Left renal pelvis (tissue), 4 donors: ENCODE results near the gene CDK4. TPM values are rescaled to one million over a fixed set of nuclear protein-coding genes. Genes with fewer than 3 reads are reported as not detected.
"Not testable (repeated sequence)": the region's sequence is repeated elsewhere in the genome, so short reads cannot be mapped to it uniquely, and the experiment has no call there.

Source experiments
- DNase-seq, 4 donors: peaks; one replicate each; pipeline ENCODE4 v3.0.0-alpha.2; 2013; ENCODE audit warnings: low read depth in 4 of 4, low spot score in 3 of 4
- polyA plus RNA-seq, 4 donors: library from polyadenylated mRNA; unstranded; fragments of 120-200 nt; gene quantifications; one replicate each; pipeline ENCODE4 v1.2.1, GENCODE V29; 2013; ENCODE audit not compliant: insufficient read length in 4 of 4

CDK4 gene
- polyA plus RNA-seq, 4 donors: 199 to 236 (median 214) TPM

GRCh38 chr12:57727758-57728395 is 24.2 kb downstream of the CDK4 start:
- no peak for DNase-seq

DNA sequence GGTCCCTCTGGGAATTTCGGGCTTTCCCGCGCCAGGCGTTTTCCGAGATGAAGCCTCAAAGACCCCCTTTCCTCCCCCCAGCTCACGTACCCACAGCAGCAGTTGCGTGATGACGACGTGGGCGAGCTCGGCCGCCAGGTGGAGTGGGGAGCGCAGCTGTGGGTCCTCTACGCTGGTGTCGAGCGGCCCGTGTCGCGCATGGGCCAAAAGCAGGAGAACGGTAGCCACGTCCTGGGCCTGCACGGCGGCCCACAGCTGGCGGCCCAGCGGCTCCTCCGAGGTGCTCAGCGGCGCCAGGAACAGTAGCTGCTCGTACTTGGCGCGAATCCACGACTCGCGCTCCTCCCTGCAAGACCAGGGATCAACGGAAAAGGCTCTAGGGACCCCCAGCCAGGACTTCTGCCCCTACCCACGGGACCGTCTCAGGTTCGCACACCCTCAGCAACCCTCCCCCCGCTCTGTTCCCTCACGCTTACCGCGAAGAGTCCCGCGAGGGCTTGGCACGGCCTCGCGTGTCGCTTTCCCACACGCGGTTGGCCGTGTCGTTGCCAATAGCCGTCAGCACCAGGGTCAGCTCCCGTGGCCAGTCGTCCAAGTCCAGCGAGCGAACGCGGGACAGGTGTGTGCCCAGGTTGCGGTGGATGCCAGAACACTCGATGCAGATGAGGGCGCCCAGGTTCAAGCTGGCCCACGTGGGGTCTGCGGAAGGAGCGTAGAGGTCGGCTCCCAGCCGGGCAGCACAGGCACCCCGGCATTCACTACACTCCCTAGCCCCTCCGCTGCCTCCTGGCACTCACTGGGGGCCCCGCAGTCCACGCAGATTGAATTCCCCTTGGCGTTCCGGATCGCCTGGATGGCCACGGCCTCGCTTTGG is 25.0 kb downstream of the CDK4 start:
- no peak for DNase-seq

GRCh38 chr12:57726151-57726883 is 25.8 kb downstream of the CDK4 start:
- no peak for DNase-seq

GRCh38 chr12:57725851-57726150 is 26.3 kb downstream of the CDK4 start:
- no peak for DNase-seq

DNA sequence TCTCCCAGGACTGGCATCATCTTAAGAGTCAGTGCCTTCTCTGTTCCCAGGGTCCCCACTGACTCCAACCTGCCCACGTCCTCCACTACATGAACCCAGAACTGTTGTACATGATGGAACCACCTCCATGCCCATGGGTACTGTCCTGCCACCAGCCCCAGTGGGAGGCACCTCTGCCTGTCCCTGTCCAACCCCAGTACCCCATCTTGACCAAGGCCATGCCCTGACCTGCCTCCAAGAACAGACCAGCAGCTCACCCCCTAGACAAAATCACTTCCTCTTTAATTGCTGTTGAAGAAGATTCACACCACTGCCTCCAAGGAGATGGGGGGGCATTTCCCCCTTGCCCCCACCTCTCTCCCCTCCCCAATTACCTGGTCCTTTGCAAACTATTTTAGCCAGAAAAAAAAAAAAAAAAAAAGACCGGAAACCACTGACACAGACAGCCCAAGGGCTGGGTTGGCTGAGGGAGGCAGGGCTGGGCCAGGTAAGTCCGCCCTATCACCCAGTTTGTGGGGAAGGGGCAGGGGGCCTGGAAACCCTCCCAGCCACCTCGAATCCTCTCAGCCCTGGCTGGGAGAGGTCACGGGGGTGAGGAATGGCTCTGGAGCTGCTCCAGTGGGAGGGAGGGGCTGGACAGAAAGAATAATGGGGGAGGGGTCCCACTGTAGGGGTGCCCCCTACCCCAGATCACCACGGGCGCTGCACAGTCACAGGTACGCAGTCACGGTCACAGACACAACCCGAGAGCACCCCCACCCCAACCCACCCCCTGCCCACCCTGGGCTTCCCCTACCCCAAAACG is 27.0 kb downstream of the CDK4 start:
- no peak for DNase-seq

GRCh38 chr12:57724003-57724935 is 27.8 kb downstream of the CDK4 start:
- no peak for DNase-seq

DNA sequence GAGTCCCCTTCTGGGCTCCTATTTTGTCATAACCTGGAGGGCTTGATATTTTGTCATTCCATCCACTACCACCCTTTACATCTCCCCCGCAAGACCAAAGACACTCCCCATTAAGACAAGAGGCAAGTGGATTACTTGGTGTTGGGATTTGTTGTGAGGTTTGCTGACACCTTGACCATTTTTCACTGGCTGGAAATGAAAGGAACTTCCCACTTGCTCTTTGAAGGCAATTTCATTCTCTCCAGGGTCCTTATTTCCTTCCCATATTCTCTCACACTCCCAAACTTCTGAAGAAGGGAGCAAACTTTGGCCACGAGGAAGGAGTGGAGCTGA is 28.5 kb downstream of the CDK4 start:
- no peak for DNase-seq

DNA sequence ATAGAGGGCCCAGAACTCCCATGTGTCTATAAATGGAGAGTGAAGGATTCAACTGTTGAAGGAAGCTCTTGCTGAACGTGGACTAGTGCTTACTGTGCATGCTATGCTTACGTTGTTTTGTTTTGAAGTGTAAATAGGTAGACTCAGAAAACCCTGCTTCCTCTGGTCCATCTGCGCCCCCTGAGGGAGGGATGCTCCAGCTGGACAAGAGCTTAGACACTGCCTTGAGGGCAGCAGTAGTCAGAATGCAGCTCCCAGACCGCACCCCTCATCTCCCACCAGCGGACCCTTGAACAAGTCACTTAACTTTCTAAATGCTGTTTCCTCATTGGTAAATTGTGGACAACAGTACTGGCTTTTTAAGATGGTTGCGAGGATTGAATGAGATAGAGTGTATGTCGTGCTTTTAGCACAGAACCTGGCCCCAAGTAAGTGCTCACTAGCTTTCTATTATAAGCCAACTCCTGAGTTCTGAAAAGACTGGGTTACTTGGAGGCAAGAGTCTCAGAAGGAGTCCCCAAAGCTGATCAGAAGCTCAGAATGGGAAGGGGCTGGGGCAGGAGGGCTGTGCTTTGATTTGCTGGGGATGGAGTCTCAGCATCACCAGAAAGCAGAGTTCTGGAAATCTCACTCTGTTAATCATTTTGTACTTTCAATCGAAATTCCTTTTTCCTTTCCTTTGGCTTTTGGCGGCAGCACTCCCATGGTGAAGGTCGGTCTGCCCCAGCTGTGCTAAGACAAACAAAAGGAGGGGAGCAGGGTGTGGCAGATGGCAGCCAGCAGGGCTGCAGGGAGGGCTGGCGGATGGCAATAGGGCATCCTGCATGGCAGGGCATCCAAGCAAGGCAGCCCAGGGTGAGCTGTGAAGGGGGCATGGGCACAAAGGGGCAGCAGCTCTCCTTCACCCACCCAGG is 29.1 kb downstream of the CDK4 start:
- no peak for DNase-seq

DNA sequence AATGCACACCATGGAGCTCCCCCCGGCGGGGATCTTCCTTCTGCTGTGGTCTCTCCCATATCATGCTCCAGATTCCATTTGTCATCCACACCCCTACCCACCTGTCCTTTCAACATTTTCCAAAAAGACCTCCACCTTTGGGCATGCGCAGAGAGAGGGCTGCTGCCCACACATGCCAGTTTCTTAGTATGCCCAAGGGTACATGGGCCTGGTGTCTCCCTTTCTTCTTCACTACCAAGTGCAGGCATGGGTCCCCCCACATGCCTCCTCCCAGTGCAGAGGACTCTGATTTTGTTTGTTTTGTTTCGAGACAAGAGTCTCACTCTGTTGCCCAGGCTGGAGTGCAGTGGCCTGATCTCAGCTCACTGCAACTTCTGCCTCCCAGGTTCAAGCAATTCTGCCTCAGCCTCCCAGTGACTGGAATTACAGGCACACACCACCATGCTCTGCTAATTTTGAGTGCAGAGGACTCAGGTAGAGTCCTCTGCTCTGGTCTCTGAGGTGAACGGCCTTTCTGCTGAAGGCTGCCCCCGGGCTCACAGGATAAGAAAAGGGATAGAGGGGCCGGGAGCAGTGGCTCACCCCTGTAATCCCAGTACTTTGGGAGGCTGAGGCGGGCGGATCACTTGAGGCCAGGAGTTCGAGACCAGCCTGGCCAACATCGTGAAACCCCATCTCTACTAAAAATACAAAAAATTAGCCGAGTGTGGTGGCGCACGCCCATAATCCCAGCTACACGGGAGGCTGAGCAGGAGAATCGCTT is 30.1 kb downstream of the CDK4 start:
- not testable (repeated sequence) for DNase-seq

GRCh38 chr12:57720606-57721595 is 31.2 kb downstream of the CDK4 start:
- no peak for DNase-seq

- DNase-seq: no peak
Measured at GRCh38 chr12:57719777-57720605, 32.1 kb downstream of the CDK4 start.

GRCh38 chr12:57718641-57719528 is 33.2 kb downstream of the CDK4 start:
- DNase-seq: no peak

DNA sequence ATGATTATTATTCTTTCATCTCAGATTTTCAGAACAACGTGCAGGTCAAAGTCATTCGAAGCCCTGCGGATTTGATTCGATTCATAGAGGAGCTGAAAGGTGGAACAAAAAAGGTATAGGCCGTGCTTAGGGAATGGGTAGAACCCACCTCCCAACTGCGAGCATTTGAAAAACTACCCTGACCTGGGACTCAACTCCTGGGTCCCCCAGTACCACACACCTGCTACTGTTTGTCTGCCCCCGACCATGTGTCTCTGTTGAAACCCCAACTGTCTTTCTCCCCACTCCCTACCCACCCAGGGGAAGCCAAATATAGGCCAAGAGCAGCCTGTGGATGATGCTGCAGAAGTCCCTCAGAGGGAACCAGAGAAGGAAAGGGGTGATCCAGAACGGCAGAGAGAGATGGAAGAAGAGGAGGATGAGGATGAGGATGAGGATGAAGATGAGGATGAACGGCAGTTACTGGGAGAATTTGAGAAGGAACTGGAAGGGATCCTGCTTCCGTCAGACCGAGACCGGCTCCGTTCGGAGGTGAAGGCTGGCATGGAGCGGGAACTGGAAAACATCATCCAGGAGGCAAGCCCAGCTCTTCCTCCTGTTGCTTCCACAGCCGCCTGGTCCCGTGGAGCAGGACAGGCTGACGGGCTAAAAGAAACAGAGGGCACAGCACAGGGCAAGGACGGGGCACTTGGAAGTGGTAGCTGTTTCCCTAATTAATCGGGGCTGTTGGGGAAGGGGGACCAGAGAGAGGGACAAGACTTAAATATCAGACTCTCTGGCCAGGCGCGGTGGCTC is 34.1 kb downstream of the CDK4 start:
- DNase-seq: no peak

- DNase-seq: no peak
Measured at GRCh38 chr12:57717131-57717530, 35.0 kb downstream of the CDK4 start.
